ENCODE measurements around the gene SEMA3B. TPM values are rescaled to one million over a fixed set of nuclear protein-coding genes. Genes with fewer than 3 reads are reported as not detected.
"Not testable (repeated sequence)": the region's sequence is repeated elsewhere in the genome, so short reads cannot be mapped to it uniquely, and the experiment has no call there.

The SEMA3B gene
- total RNA-seq, 1 donor from 2014 or later = 1.4 TPM

DNA sequence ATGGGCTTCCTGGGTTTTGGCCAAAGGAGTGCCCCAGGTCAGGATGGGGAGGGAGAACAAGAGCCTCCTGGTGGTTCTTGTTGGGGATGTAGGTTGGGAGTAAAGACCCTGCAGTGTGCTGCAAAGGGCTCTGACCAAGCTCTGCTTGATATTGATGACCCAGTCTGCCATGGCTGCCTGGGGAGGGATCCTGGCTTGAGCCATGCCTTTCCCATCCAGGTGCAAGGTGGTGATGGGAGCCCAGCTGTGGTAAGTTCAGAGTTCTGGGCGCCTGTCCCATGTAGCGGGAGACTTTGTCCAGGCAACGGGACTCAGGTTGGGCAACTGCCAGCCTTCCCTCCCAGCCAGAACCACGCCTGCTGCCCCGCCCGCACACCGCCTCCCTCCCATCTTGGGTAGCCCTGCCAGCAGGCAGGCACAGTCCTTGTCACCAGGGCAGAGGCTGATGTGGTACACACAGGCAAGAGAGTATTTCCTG, 30.4 kb upstream of the SEMA3B start:
- DNase-seq = peak; percentile 43

DNA sequence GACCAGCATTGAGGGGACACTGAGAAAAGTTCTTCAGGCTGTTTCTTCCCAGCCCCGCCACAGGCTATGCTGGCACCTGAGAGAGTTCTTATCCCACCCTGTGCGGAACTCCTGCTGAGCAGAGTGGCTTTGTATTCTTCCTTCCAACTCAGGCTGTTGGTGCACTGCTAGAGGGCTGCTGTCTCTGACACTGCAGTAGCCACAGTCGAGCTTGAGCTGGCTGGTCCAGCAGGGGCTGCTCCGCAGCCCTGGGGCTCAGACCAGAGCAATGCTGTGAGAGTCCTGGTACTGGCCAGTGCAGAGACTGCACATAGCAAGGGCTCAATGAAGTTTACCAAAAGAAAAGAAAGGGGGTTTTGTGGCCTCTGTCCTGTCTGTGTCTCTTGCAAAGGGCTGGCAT, 29.3 kb upstream of the SEMA3B start:
- no peak for DNase-seq

DNA sequence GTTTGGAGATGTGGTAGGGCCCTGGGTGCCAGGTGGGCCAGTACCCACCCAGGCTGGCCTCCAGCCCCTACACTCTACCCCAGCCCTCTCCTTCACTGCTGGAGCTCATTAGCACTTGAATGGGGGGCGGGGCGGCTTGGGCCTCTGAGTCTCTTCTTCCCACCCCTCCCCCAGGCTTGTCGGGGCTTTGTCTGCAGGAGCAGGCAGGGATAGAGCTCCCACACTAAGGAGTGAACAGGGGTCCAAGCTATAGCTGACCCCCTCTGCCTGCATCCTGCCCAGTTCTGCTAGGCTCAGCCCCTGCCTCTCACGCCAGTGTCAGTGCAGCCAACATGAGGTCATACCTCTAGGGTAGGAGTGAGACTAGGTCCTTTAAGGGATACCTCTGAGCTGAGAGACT, 27.8 kb upstream of the SEMA3B start:
- peak; percentile 39 for DNase-seq

DNA sequence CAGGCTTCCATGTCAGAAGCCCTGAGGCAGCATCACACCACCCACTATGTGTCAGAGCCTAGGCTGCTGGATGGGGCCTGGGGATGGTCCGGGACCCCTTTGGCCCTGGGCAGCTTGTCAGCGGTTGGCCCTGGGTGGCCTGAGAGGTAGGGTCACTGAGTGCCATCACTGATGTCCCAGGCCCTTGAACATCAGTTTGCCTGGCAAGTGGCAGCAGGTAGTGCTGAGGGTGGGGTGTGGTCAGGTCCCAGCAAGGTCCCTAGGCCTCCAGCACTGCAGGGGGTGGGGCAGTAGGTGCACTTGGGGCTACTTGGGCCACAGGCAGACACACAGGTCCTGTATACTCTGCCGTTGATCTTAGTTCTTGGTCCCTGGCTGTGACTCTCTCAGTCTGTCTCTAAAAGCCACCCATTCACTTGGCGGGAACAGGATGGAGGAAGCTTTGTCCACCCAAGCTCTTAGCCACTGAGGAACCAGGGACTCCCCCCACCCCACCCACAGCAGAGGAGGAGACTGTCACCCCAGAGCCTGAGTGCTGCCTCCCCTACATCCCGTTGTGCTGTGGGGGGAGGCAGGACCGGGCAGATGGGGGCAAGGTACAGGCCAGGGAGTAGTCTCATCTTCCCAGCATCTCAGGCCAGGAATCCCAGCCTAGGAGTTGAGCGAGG, 27.1 kb upstream of the SEMA3B start:
- DNase-seq = no peak

DNA sequence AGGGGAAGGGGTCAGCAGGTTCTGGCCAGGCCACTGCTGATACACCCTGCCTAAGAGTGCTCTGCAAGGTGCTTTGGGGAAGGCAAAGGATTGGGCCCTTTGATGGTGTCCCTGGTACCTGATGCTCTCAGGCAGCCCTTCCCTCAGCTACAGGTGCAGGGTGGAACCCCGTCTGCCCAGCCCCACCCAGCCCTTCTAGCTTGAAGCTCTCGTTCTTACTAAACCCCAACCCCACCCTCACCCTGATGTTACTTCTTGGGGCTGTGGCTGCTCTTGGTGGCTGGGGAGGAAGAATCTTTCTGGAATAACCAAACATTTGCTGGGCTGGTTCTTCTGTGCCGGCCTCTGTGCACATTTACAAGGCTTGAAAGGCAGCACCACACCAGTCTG, 26.6 kb upstream of the SEMA3B start:
- DNase-seq = no peak

DNA sequence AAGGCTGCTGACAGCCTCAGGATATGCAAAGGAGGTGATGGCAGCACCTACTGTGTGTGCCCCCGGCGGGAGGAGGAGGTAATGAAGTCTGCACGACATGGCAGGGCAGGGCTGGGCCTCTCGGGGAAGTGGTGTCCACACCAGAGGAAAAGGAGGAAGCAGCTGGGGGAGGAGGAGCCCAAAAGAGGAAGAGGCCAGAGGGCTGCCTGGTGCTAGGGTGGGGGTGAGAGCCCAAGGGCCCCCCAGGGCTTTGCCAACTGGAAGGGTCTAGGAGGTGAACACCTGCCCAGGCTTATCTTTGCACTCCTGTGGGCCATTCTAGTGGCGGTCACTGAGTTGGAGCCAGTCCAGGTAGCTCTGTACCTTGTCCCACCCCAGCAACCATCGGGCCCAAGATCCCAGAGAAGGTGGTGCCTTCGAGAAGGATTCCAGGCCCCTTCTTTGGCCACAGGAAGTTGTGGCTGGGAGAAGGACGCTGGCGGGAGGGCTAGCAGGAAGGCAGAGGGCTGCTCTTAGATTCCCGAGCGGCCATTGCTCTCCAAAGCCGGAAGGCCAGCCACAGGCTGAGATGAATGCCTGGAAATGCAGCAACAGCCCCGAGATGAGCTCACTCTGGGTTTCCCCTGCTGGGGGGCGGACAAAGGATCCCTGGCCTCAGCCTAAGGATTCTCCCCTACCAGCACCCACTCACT, 25.9 kb upstream of the SEMA3B start:
- DNase-seq = peak; percentile 96

DNA sequence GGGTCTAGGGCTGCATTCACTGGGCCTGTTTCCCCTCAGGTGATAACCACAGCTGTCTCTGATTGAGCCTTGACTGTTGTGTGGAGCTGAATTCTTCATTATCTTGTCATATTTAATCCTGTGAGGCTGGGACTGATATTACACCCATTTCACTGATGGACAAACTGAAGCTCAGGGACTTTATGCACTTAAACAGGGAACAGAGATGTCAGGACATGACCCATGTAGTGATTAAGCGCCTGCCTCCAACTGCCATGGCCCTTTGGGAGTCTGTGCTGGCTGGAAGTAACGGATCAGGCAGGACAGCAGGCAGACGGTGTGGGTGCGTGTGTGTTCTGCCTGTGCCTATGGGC, 25.4 kb upstream of the SEMA3B start:
- DNase-seq = peak; percentile 41

DNA sequence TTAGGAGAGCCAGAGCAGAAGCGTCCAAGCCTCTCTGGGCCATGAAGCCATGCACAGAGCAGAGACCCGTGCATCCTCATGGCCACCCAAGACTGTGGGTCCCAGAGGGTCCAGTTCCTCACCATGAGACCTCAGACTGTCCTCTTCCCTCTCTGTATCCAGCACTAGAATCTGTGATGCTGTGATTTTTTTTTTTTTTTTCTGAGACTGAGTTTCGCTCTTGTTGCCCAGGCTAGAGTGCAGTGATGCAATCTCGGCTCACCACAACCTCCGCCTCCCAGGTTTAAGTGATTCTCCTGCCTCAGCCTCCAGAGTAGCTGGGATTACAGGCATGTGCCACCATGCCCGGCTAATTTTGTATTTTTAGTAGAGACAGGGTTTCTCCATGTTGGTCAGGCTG, 24.1 kb upstream of the SEMA3B start:
- not testable (repeated sequence) for DNase-seq

DNA sequence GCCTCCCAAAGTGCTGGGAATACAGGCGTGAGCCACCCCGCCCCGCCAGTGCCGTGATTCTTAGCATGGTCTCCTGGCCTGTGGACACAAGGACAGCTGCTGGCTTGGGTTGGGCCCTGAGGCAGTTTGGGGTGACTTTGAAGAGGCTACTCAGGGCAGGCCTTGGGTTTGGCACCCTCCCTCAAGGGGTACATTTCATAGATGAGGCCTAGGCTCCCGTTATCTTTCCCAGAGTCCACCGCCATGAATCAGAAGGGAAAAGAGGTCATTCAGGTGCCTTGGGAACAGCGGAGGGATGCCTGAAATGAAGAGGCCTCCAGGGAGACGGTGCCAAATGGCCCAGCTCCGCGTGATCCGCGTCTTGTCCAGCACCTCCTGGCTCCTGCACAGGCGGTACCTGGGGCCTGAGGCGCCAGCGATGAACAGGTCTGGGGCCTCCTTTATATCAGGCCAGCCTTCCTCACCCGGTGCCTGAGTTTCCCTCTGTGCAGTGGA, 23.6 kb upstream of the SEMA3B start:
- DNase-seq = peak; percentile 44

DNA sequence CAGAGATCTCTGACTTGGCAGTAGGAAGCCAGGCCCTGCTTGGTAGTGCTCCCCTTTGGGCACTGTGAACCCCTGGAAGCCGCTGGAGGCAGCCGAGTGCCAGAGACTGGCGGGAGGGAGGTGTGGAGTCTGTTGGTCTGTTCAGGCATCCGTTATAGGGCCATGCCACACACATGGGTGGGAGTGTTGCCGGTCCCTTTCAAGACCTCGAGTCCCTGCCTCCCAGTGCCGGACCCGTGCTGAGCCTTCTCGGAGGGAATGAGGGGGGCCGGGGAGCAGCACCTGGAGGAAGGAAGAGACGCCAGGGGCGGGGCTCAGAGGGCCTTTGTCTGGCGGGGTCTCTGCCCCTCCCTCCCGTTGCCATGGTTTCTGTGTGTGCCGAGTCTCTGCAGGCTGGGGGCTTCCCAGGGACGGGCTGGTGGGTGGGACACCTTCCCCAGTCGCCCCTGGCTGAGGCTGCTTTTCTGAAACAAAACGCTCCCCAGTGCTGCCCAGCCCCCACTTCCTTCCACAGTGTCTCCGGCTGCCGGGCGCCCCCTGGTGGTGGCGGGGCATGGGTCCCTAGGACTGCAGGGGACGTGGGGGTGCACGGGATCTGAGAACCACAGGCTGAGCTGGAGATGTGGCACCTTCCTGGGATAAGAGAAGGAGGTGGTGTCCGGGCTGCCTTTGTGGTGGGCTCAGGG, 23.0 kb upstream of the SEMA3B start:
- DNase-seq = peak; percentile 95

DNA sequence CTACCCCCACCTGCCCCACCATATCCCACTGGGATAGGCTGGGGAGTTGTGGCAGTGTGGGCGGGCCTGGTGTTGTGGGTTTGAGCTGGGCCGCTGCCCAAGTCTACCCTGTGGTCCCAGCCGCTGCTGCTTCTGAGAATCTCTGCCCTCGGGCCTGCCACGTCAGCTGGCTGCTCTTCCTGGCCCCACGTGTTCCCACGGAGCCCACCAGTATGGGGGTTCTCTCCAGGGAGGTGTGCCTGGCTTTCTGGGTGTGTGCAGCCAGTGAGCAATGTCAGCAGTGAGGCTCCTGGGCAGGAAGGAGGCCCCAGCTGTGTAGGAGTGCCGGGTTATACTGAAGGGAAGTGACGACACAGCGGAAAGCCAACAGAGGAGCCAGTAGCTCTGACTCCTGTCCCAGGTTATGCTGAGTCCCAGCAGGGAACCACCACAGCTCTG, 22.4 kb upstream of the SEMA3B start:
- peak; percentile 87 for DNase-seq

DNA sequence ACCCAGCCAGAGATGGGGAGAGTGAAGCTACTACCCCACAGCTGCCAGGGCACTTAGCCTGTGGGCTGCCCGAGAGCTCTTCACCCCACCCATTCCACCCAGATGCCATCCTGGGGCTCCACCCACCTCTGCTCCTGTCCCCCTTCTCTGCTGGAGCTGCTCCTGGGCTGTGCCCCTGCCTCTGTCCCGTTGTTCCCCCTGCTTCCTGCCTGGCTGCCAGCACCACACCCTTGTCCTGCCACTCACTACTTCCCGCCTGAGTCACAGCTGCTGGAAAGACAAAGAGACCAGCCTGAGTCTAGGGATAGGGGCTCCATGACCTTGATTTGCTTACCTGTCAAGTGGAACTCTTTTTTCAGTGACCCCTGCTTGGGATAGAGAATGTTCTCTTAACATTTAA, 20.6 kb upstream of the SEMA3B start:
- DNase-seq = peak; percentile 76

DNA sequence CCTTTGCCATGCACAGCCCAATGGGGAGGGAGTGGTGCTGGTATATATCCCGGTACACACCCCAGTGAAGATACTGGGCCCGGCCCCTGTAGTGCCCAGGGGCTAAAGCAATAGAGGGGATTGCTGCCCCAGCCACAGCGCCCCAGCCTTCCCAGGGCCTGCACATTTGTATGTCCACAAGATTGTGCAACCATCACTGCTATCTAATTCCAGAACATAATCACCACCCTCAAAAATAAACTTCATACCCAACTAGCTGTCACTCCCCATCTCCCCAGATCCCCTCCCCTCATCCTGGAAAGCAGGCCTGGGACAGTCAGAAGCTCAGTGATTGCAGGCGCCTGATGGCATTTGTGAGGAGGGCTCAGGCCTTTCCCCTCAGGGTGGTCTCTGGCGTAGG, 19.5 kb upstream of the SEMA3B start:
- DNase-seq = no peak

DNA sequence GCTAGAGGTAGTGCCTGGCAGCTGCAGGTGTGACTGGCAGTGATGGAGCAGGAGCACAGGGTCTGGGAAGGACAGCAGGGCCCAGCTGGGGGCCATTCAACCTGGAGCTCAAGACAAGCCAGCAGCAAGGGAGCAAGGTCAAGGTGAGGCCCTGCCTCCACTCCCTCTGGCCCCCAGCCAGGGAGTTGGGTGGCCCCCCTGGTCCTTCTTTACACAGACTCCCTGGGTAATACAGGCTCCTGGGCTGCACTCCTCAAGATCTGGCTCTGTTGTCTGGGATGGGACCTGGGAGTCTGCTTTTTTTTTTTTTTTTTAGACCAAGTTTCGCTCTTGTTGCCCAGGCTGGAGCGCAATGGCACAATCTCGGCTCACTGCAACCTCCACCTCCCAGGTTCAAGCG, 18.4 kb upstream of the SEMA3B start:
- no peak for DNase-seq

DNA sequence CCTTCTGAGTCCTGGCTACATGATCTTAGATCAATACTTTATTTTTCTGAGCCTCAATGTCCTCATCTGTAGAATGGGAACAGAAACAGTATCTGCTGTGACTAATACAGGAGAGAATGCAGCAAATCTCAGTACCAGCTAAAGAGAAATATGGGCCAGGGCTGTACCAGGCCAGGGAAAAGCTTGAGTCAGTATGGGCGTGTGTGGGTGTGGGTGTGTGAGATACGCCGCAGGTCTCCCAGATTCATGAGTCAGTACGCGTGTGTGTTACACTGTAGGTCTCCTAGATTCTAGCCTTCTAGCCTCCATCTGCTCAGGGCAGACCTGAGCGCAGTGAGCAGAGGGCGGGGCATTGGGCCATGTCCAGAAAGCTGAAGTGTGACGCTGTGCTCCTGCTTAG, 17.7 kb upstream of the SEMA3B start:
- peak; percentile 79 for DNase-seq

DNA sequence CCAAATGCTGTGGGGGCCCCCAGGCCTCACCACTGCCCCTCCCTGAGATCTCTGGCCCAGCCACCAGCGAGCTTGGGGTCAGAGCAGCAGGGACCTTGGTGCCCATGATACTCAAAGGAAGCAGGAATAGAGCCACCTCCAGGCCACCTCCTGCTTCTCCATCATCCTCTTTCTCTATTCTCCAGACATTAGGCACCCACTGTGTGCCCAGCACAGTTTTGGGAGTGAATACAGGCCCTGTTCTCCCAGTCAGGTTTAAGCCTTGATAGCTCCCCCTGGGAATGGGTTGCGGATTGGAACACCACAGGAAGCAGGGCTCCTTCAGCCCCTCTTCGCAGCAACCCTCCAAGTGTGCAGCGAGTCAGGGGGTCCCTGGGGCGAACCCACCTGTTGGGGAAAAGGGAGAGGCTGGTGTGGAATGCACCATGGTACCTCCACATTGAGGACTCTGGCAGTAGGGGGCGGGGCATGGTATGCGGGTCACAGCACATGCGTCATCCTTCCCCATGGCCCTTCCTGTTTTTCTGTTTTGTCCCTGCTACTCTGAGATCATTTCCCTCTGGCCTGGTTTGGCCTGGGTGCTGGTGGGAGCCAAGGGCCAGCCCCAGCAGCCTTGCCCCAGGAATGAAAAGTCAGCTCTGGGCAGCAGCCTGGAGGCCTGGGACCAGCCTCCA, 14.2 kb upstream of the SEMA3B start:
- peak; percentile 94 for DNase-seq

DNA sequence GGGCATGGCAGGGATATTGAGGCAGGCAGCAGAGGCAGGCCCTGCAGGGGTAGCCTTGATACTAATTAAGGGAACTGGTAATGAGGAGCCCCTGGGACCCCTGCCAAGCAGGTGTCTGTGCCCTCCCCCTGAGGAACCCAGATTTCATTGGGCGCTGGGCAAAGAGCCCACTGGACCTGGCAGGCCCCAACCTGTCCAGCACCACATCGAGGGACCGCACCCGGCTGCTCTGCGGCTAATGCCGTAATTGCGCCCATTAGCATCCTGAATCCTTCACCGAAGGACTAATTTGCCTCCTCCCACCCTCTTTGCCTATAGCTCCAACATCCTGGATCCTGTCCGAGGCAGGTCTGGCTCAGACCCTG, 13.7 kb upstream of the SEMA3B start:
- DNase-seq = no peak

DNA sequence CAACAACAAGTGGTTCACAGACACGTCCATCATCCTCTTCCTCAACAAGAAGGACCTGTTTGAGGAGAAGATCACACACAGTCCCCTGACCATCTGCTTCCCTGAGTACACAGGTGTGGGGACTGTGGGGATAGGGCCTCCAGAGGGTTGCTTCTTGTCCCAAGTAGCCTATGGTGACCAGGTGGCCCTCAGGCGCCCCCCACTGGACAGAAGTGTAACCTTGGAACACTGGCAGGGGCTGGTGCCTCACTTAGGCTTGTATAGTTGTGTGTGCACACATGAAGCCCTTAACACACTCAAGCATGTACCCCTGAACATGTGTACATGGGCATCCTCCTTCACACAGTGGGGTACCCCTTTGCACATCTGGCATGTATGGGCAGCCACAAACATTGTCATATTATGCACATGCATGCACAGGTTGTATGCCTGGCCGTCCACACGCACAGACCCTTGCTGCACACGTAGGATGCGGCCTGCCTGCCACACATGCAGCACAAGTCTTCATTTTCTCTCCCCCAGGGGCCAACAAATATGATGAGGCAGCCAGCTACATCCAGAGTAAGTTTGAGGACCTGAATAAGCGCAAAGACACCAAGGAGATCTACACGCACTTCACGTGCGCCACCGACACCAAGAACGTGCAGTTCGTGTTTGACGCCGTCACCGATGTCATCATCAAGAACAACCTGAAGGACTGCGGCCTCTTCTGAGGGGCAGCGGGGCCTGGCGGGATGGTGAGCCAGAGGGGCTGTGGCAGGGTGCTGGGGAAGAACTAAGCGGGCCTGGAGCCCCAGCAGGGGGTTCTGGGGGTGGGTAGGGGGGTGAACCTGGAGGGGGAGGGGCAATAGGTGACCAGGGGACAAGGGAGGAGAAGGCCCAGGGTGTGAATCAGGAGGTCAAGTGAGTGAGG, 11.7 kb upstream of the SEMA3B start:
- DNase-seq = peak; percentile 77

DNA sequence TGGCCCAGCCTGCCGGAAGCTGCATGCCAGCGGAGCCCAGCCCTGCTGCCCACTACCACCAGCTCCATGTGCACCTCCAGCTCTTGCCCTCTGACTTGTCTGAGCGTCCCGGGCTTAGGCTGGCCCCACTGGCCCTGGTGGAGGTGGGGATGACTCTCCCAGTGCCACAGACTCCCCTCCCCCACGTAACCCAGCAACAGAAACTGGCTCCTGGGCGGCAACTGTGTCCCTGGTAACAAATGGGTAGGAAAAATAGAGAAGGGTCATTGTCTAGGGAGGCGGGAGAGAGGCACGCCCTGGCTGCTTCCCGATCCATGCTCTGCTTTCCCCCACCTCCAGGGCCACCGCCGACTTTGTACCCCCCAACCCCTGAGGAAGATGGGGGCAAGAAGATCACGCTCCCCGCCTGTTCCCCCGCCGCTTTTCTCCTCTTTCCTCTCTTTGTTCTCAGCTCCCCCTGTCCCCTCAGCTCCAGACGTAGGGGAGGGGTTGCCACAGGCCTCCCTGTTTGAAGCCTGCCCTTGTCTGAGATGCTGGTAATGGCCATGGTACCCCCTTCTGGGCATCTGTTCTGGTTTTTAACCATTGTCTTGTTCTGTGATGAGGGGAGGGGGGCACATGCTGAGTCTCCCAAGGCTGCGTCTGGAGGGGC, 10.8 kb upstream of the SEMA3B start:
- no peak for DNase-seq

DNA sequence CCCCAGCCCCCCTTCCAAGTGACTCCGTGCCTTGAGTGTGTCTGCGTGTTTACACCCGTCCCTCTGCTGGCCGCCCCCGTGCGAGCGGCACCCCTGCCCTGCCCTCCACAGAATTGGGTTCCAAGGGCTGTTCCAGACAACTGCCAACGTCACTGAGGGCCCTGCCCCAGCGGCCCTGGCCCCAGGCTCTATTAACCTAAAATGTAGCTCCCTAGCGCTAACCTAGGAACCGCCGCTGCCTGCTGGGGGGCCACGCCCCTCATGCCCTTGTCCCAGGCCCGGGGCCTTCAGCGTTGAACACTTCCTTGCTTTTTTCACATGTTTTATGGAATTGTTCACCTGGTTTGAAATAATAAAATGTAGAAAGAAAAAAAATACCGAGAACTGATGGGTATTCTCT, 10.0 kb upstream of the SEMA3B start:
- DNase-seq = no peak

DNA sequence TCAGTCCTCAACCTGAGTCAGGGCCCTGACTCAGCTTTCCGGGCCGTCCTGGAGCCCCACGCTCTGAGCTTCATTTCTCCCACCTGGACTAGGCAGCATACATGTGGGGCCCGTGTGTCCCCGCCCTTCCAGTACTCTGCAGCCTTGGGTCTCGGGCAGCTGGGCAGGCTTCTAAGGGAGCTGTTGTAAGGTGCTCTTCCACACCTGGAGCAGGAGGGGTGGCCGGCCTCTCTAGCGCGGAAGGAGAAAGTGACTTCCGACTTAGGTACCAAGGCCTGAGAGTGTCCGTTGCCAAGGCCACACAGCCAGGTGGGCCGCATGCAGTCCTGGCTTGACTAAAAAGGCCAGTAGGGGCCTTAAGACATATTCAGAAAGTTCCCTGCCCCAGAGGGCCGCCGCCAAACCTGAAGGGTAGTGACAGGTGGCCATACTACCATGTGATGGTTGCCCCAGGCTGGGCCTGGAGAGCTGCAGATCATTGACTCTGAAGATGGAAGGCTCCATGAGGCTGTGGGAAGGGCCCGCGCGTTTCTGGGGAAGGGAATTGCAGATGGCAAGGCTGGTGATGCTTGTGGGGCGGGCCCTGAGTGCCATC, 9.4 kb upstream of the SEMA3B start:
- no peak for DNase-seq

Data from dermis blood vessel endothelial cell (primary cell).